Kidney (tissue), 14 donors: ENCODE measurements around the gene CPN2. TPM values are rescaled to one million over a fixed set of nuclear protein-coding genes. Genes with fewer than 3 reads are reported as not detected.

ENCODE experiments used
- DNase-seq, 5 donors: peaks; one replicate each; pipeline ENCODE4 v3.0.0-alpha.2; 2013 to 2020
- FAIRE-seq: peaks from 2 replicates; lab custom pipeline; 2012; peaks lifted over from hg19 to GRCh38; lab: Jason Lieb, UNC
- H3K27ac ChIP-seq, 2 donors: one replicate each; pipeline ENCODE4 v1.7.0; 2013; ENCODE audit warnings: low read depth in 2 of 2, low read length in 2 of 2, inconsistent platforms in 1 of 2
- H3K27me3 ChIP-seq: one replicate; pipeline ENCODE4 v1.7.1; 2013; ENCODE audit warnings: low read length, inconsistent platforms; ENCODE audit not compliant: control insufficient read depth, insufficient read depth
- H3K36me3 ChIP-seq, 3 donors: one replicate each; pipeline versions ENCODE4 v1.7.0 to v1.7.1; 2013; ENCODE audit warnings: low read length in 3 of 3, control low read depth in 1 of 3, inconsistent platforms in 1 of 3; ENCODE audit not compliant: insufficient read depth in 3 of 3, control insufficient read depth in 2 of 3
- H3K4me1 ChIP-seq, 3 donors: one replicate each; pipeline versions ENCODE4 v1.7.0 to v1.7.1; 2013; ENCODE audit warnings: low read length in 3 of 3, inconsistent platforms in 1 of 3, low read depth in 1 of 3; ENCODE audit not compliant: control insufficient read depth in 2 of 3, insufficient read depth in 2 of 3
- H3K4me3 ChIP-seq, 3 donors: one replicate each; pipeline versions ENCODE4 v1.7.0 to v1.8.1; 2013; ENCODE audit warnings: low read length in 3 of 3, control low read depth in 1 of 3, inconsistent platforms in 1 of 3
- H3K9ac ChIP-seq, 3 donors: one replicate each; pipeline versions ENCODE4 v1.7.0 to v1.7.1; 2013; ENCODE audit warnings: low read length in 3 of 3, control low read depth in 1 of 3, inconsistent platforms in 1 of 3
- H3K9me3 ChIP-seq, 3 donors: one replicate each; pipeline versions ENCODE4 v1.7.0 to v1.7.1; 2013; ENCODE audit warnings: low read length in 3 of 3, control low read depth in 1 of 3, inconsistent platforms in 1 of 3; ENCODE audit not compliant: control insufficient read depth in 2 of 3, insufficient read depth in 1 of 3
- CTCF ChIP-seq: IDR thresholded peaks from 3 replicates; pipeline ENCODE4 v1.5.1; 2012; ENCODE audit warnings: mild to moderate bottlenecking, moderate library complexity, borderline replicate concordance; ENCODE audit not compliant: insufficient read depth; ENCODE audit errors: extremely low read depth
- intact Hi-C: fragments of 100-400 bp; cut with DNase I; formaldehyde crosslinking; loops from one replicate; pipeline ENCODE4 v1.11.1; 2022
- polyA plus RNA-seq: library from polyadenylated mRNA; stranded (reverse); fragments of 350-450 nt; fragmentation: Illumina TruSeq; extraction: RNeasy Lipid Tissue Mini Kit (QIAGEN cat#74804); gene quantifications from one replicate; pipeline ENCODE4 v1.2.3, GENCODE V29; 2014; ENCODE audit warnings: low read depth, low replicate concordance; ENCODE audit not compliant: insufficient read depth
- total RNA-seq: library from RNA; stranded (reverse); fragmentation: NEBNext Ultra II Directional; extraction: Animal tissue kit (Norgen Biotek cat#: 25700); gene quantifications from one replicate; pipeline ENCODE4 v1.2.1, GENCODE V29; 2021
- donor health status: control.
- donor health status: control.
- donor health status: control.
- donor health status: control.
- donor health status: control.
- donor health status: DM: yes; HTN: yes; CAD: no.
- donor health status: Normal renal cell carcinoma (clear cell type).

The CPN2 gene
- total and polyA plus RNA-seq, 2 donors from 2014 or later, result 0.72 to 15.8 TPM

- no peak overlapping the region for H3K9ac ChIP-seq
- H3K36me3 ChIP-seq, result no peaks in the 10 kb centered on the region
- peaks cover 3 to 27% (median 15%) of the 10 kb centered on the region in 3 donors for H3K4me1 ChIP-seq
- FAIRE-seq, result no peak
- DNase-seq, result no peak
- no peak overlapping the region for H3K27ac ChIP-seq
- no peak for TF ChIP-seq CTCF
- H3K27me3 ChIP-seq, result no peaks in the 10 kb centered on the region
- H3K9me3 ChIP-seq, result no peaks in the 10 kb centered on the region
- intact Hi-C loops, result no loop called here
- H3K4me3 ChIP-seq, result no peak overlapping the region
Measured at GRCh38 chr3:194303749-194304148, 47.4 kb downstream of the CPN2 start.

- H3K4me1 ChIP-seq, result peaks cover 0 to 14% (median 12%) of the 10 kb centered on the region in 3 donors
- no peaks in the 10 kb centered on the region for H3K27me3 ChIP-seq
- no peak for DNase-seq
- no peaks in the 10 kb centered on the region for H3K9me3 ChIP-seq
- intact Hi-C loops, result no loop called here
- no peak for FAIRE-seq
- no peak for TF ChIP-seq CTCF
- no peaks in the 10 kb centered on the region for H3K36me3 ChIP-seq
- H3K27ac ChIP-seq, result no peak overlapping the region
- no peak overlapping the region for H3K9ac ChIP-seq
- H3K4me3 ChIP-seq, result no peak overlapping the region
Measured at GRCh38 chr3:194301730-194302129, 49.4 kb downstream of the CPN2 start.

- TF ChIP-seq CTCF, result no peak
- peak overlapping the region in 1 of 2 donors; percentile 82 for H3K27ac ChIP-seq
- intact Hi-C loops, result no loop called here
- H3K4me1 ChIP-seq, result peaks cover 4 to 19% (median 12%) of the 10 kb centered on the region in 3 donors
- H3K36me3 ChIP-seq, result no peaks in the 10 kb centered on the region
- no peaks in the 10 kb centered on the region for H3K9me3 ChIP-seq
- H3K27me3 ChIP-seq, result no peaks in the 10 kb centered on the region
- H3K9ac ChIP-seq, result no peak overlapping the region
- FAIRE-seq (no peak), DNase-seq (no peak)
- no peak overlapping the region for H3K4me3 ChIP-seq
Measured at GRCh38 chr3:194300936-194301335, 50.2 kb downstream of the CPN2 start.

- intact Hi-C loops, result no loop called here
- peak; percentile 49 for FAIRE-seq
Measured at GRCh38 chr3:194300382-194300758, 50.8 kb downstream of the CPN2 start.

More at GRCh38 chr3:194300382-194300758, 50.8 kb downstream of the CPN2 start:
- H3K9ac ChIP-seq, result no peak overlapping the region
- no peaks in the 10 kb centered on the region for H3K27me3 ChIP-seq
- H3K27ac ChIP-seq, result peak overlapping the region; percentile 75 to 82
- no peak for TF ChIP-seq CTCF
- peaks cover 4 to 19% (median 12%) of the 10 kb centered on the region in 3 donors for H3K4me1 ChIP-seq
- H3K4me3 ChIP-seq, result no peak overlapping the region
- DNase-seq, result peak; percentile 89 to 93 (median 92)
- H3K9me3 ChIP-seq, result no peaks in the 10 kb centered on the region
- H3K36me3 ChIP-seq, result no peaks in the 10 kb centered on the region
